Activated CD4-positive, alpha-beta T cell treated with anti-CD3 and anti-CD28 coated beads, Interleukin-2, amount 50 U/mL, for 4 hours (primary cell): ENCODE results near the gene SMIM44.

Experiments used
- DNase-seq, 2 experiments: peaks; one replicate each; pipeline ENCODE4 v3.0.0-alpha.2; 2020

Gene SMIM44

GRCh38 chr19:3475449-3475848 is 7.8 kb downstream of the SMIM44 start:
- DNase-seq: no peak

GRCh38 chr19:3474614-3475013 is 8.6 kb downstream of the SMIM44 start:
- DNase-seq: no peak

- no peak for DNase-seq
Observed at GRCh38 chr19:3474010-3474409, 9.2 kb downstream of the SMIM44 start.

GRCh38 chr19:3471954-3472655 is 11.1 kb downstream of the SMIM44 start:
- DNase-seq: peak; percentile 21 to 28

- DNase-seq: no peak
Observed at GRCh38 chr19:3470500-3471128, 12.6 kb downstream of the SMIM44 start.

GRCh38 chr19:3469638-3470499 is 13.4 kb downstream of the SMIM44 start:
- no peak for DNase-seq

- DNase-seq: no peak
Observed at GRCh38 chr19:3468211-3468610, 15.0 kb downstream of the SMIM44 start.

- no peak for DNase-seq
Observed at GRCh38 chr19:3467437-3468198, 15.6 kb downstream of the SMIM44 start.

- no peak for DNase-seq
Observed at GRCh38 chr19:3466635-3467034, 16.6 kb downstream of the SMIM44 start.

GRCh38 chr19:3465552-3465951 is 17.7 kb downstream of the SMIM44 start:
- DNase-seq: no peak

GRCh38 chr19:3464587-3465235 is 18.5 kb downstream of the SMIM44 start:
- no peak for DNase-seq

- no peak for DNase-seq
Observed at GRCh38 chr19:3463714-3464586, 19.3 kb downstream of the SMIM44 start.

- DNase-seq: no peak
Observed at GRCh38 chr19:3462991-3463713, 20.1 kb downstream of the SMIM44 start.

GRCh38 chr19:3459965-3460582 is 23.2 kb downstream of the SMIM44 start:
- no peak for DNase-seq

GRCh38 chr19:3459089-3459881 is 24.0 kb downstream of the SMIM44 start:
- no peak for DNase-seq

- DNase-seq: no peak
Observed at GRCh38 chr19:3458229-3459088, 24.8 kb downstream of the SMIM44 start.

GRCh38 chr19:3457528-3458228 is 25.6 kb downstream of the SMIM44 start:
- no peak for DNase-seq
